H1 (cell line): ENCODE data around the gene RMRP. TPM values are rescaled to one million over a fixed set of nuclear protein-coding genes. Genes with fewer than 3 reads are reported as not detected.

ENCODE experiments used
- CTCF ChIA-PET: fragments of 300-600 bp; sonication (Branson Sonifier 250); formaldehyde crosslinking; loops from one replicate; lab custom pipeline; 2021; ENCODE audit not compliant: partially characterized antibody; lab: Charles Lee
- POLR2A ChIA-PET: fragments of 300-600 bp; sonication (Branson Sonifier 250); formaldehyde crosslinking; loops from one replicate; lab custom pipeline; 2021; ENCODE audit warnings: inconsistent platforms; ENCODE audit not compliant: partially characterized antibody; lab: Charles Lee
- DNase-seq, 2 experiments: peaks; one replicate each; pipeline versions ENCODE4 v3.0.0 to v3.0.0-alpha.2; 2010 to 2022; ENCODE audit warnings: low spot score in 2 of 2, low read depth in 1 of 2, mixed read lengths in 1 of 2
- FAIRE-seq: peaks from 2 replicates; lab custom pipeline; 2011; peaks lifted over from hg19 to GRCh38; lab: Jason Lieb, UNC
- H2AFZ ChIP-seq: 2 replicates; pipeline ENCODE4 v1.8.1; 2012; ENCODE audit warnings: low read length, inconsistent platforms
- H2AK5ac ChIP-seq: 2 replicates; pipeline ENCODE4 v1.6.1; 2013; ENCODE audit warnings: low read depth, low read length
- H2BK120ac ChIP-seq: replicated peaks from 2 replicates; pipeline ENCODE3; 2013; ENCODE audit warnings: low read depth, low read length, inconsistent platforms
- H2BK12ac ChIP-seq: 2 replicates; pipeline ENCODE4 v1.6.1; 2013; ENCODE audit warnings: low read depth, low read length
- H2BK15ac ChIP-seq: 2 replicates; pipeline ENCODE4 v1.6.1; 2013; ENCODE audit warnings: low read length
- H2BK20ac ChIP-seq: 2 replicates; pipeline ENCODE4 v1.6.1; 2013; ENCODE audit warnings: low read length
- H2BK5ac ChIP-seq: 2 replicates; pipeline ENCODE4 v1.6.1; 2013; ENCODE audit warnings: low read depth, low read length
- H3K14ac ChIP-seq: 2 replicates; pipeline ENCODE4 v1.6.1; 2013; ENCODE audit warnings: inconsistent platforms; ENCODE audit not compliant: insufficient read length
- H3K18ac ChIP-seq: 2 replicates; pipeline ENCODE4 v1.6.1; 2013; ENCODE audit warnings: low read length; ENCODE audit errors: extremely low read depth
- H3K23ac ChIP-seq: 2 replicates; pipeline ENCODE4 v1.6.1; 2013; ENCODE audit warnings: inconsistent platforms; ENCODE audit not compliant: insufficient read length
- H3K23me2 ChIP-seq: 2 replicates; pipeline ENCODE4 v1.6.1; 2013; ENCODE audit warnings: low read depth, low read length
- H3K27ac ChIP-seq: 2 replicates; pipeline ENCODE4 v1.6.1; 2011; ENCODE audit warnings: low read depth, low read length, inconsistent platforms
- H3K27me3 ChIP-seq, 4 experiments: replicated peaks in 1 of 4; 1 replicate in 1 of 4; 2 replicates in 3 of 4; pipeline versions ENCODE4 v1.6.1 to v1.8.1; 2011 to 2013; ENCODE audit warnings: low read length in 3 of 4, mild to moderate bottlenecking in 3 of 4, inconsistent platforms in 2 of 4, mixed read lengths in 2 of 4, moderate library complexity in 1 of 4; ENCODE audit not compliant: control insufficient read depth in 3 of 4, insufficient read depth in 3 of 4; ENCODE audit errors: extremely low read depth in 1 of 4
- H3K36me3 ChIP-seq, 4 experiments: 2 replicates each; pipeline versions ENCODE4 v1.6.1 to v1.8.1; 2011 to 2013; ENCODE audit warnings: mild to moderate bottlenecking in 4 of 4, low read length in 3 of 4, moderate library complexity in 2 of 4, control low read depth in 1 of 4, inconsistent platforms in 1 of 4; ENCODE audit not compliant: insufficient read depth in 4 of 4, control insufficient read depth in 2 of 4
- H3K4ac ChIP-seq: replicated peaks from 2 replicates; pipeline ENCODE3; 2013; ENCODE audit warnings: low read length, low read depth, mixed read lengths, inconsistent platforms; ENCODE audit not compliant: insufficient read length
- H3K4me1 ChIP-seq, 4 experiments: replicated peaks in 1 of 4; 1 replicate in 1 of 4; 2 replicates in 3 of 4; pipeline versions ENCODE4 v1.6.1 to v1.8.1; 2011 to 2013; ENCODE audit warnings: low read length in 3 of 4, inconsistent platforms in 2 of 4, mixed read lengths in 1 of 4; ENCODE audit not compliant: insufficient read depth in 4 of 4, control insufficient read depth in 3 of 4
- H3K4me2 ChIP-seq, 2 experiments: 2 replicates each; pipeline versions ENCODE4 v1.6.1 to v1.8.1; 2011 to 2013; ENCODE audit warnings: low read depth in 2 of 2, low read length in 2 of 2, control low read depth in 1 of 2, inconsistent platforms in 1 of 2, mild to moderate bottlenecking in 1 of 2; ENCODE audit not compliant: insufficient read depth in 1 of 2
- H3K4me3 ChIP-seq, 4 experiments: fragments of 200-600, 300-600 bp in 1 of 4; sonication (generic), shearing (Covaris generic), sonication (Bioruptor Twin) in 1 of 4; 2 replicates each; pipeline versions ENCODE4 v1.5.1 to v1.8.1; 2011 to 2016; ENCODE audit warnings: low read length in 4 of 4, low read depth in 3 of 4, control low read depth in 2 of 4, inconsistent platforms in 2 of 4, mild to moderate bottlenecking in 2 of 4, mixed read lengths in 1 of 4, moderate library complexity in 1 of 4; ENCODE audit not compliant: insufficient read depth in 2 of 4; ENCODE audit errors: extremely low read depth in 1 of 4
- H3K56ac ChIP-seq: replicated peaks from 2 replicates; pipeline ENCODE3; 2013; ENCODE audit warnings: low read depth, mild to moderate bottlenecking, mixed read lengths, low read length, inconsistent platforms; ENCODE audit not compliant: insufficient read length
- H3K79me1 ChIP-seq: 2 replicates; pipeline ENCODE4 v1.6.1; 2013; ENCODE audit warnings: low read depth, low read length, control low read depth
- H3K79me2 ChIP-seq, 2 experiments: 2 replicates each; pipeline versions ENCODE4 v1.6.1 to v1.8.1; 2012 to 2013; ENCODE audit warnings: low read length in 2 of 2, mild to moderate bottlenecking in 2 of 2, inconsistent platforms in 1 of 2; ENCODE audit not compliant: insufficient read depth in 2 of 2, control insufficient read depth in 1 of 2
- H3K9ac ChIP-seq, 4 experiments: replicated peaks in 1 of 4; 1 replicate in 1 of 4; 2 replicates in 3 of 4; pipeline versions ENCODE4 v1.6.1 to v1.8.1; 2011 to 2013; ENCODE audit warnings: low read depth in 3 of 4, low read length in 3 of 4, control low read depth in 2 of 4, mild to moderate bottlenecking in 2 of 4, moderate library complexity in 2 of 4, inconsistent platforms in 1 of 4; ENCODE audit errors: extremely low read depth in 1 of 4
- H3K9me3 ChIP-seq, 2 experiments: 2 replicates each; pipeline versions ENCODE4 v1.6.1 to v1.8.1; 2012 to 2013; ENCODE audit warnings: mild to moderate bottlenecking in 2 of 2, moderate library complexity in 2 of 2, control low read depth in 1 of 2, inconsistent platforms in 1 of 2, low read depth in 1 of 2, low read length in 1 of 2, mixed read lengths in 1 of 2; ENCODE audit not compliant: insufficient read depth in 2 of 2
- H4K20me1 ChIP-seq, 2 experiments: replicated peaks in 1 of 2; 2 replicates each; pipeline versions ENCODE3 to v1.8.1; 2011 to 2013; ENCODE audit warnings: inconsistent platforms in 2 of 2, low read length in 2 of 2, mild to moderate bottlenecking in 1 of 2; ENCODE audit not compliant: insufficient read depth in 2 of 2, control insufficient read depth in 1 of 2
- H4K5ac ChIP-seq: 2 replicates; pipeline ENCODE4 v1.6.1; 2013; ENCODE audit warnings: low read length, low read depth, mixed read lengths, inconsistent platforms; ENCODE audit not compliant: insufficient read length
- H4K8ac ChIP-seq: 2 replicates; pipeline ENCODE4 v1.8.0; 2013; ENCODE audit warnings: mild to moderate bottlenecking, moderate library complexity, low read length, inconsistent platforms; ENCODE audit not compliant: insufficient read depth; ENCODE audit errors: extremely low read depth
- H4K91ac ChIP-seq: replicated peaks from 2 replicates; pipeline ENCODE3; 2013; ENCODE audit warnings: low read length, mixed read lengths, inconsistent platforms; ENCODE audit not compliant: insufficient read length
- CHD2 ChIP-seq: IDR thresholded peaks from 2 replicates; pipeline ENCODE4 v1.6.1; 2012; ENCODE audit warnings: low read length, improper control_type of control experiment
- KDM4A ChIP-seq: IDR thresholded peaks from one replicate; pipeline ENCODE4 v1.7.1; 2012; ENCODE audit warnings: low read depth, mild to moderate bottlenecking, moderate library complexity, low read length, inconsistent platforms; ENCODE audit not compliant: severe bottlenecking
- whole genome bisulfite sequencing, 2 experiments: shearing (Covaris generic) in 1 of 2; methylation state at CpG; one replicate each; pipeline versions ENCODE4 v1.1.6 to v1.1.7; 2013 to 2015; ENCODE audit warnings: low lambda C conversion rate in 2 of 2, mixed read lengths in 2 of 2, inconsistent platforms in 1 of 2, low coverage in 1 of 2, missing lambda C conversion rate in 1 of 2; ENCODE audit not compliant: insufficient replicate concordance in 2 of 2, insufficient coverage in 1 of 2, insufficient read length in 1 of 2; ENCODE audit errors: extremely low coverage in 1 of 2, missing lambda C conversion rate in 1 of 2; 5-methylcytosine and 5-hydroxymethylcytosine counted together
- polyA plus RNA-seq, 7 experiments: library from polyadenylated mRNA; depleted of rRNA in 3 of 7; stranded (reverse) in 5 of 7; unstranded in 2 of 7; fragments of >200 nt in 5 of 7; fragments of 200-250 nt in 2 of 7; gene quantifications; 1 replicate in 5 of 7; 2 replicates in 1 of 7; 4 replicates in 1 of 7; pipeline versions ENCODE4 v1.2.1 to v1.2.3, GENCODE V29; 2011 to 2013; ENCODE audit warnings: missing spikeins in 2 of 7, mixed read lengths in 2 of 7
- total RNA-seq: library from RNA; stranded (reverse); fragmentation: NEBNext Ultra II Directional; extraction: Animal tissue kit (Norgen Biotek cat#: 25700); gene quantifications from 2 replicates; pipeline ENCODE4 v1.2.1, GENCODE V29; 2021

Gene RMRP
- total and polyA plus RNA-seq, 2 of the 8 experiments (the other 6 are each of a cell fraction or from before 2014, with no cell fraction given) = 169 to 14,987 TPM

DNA sequence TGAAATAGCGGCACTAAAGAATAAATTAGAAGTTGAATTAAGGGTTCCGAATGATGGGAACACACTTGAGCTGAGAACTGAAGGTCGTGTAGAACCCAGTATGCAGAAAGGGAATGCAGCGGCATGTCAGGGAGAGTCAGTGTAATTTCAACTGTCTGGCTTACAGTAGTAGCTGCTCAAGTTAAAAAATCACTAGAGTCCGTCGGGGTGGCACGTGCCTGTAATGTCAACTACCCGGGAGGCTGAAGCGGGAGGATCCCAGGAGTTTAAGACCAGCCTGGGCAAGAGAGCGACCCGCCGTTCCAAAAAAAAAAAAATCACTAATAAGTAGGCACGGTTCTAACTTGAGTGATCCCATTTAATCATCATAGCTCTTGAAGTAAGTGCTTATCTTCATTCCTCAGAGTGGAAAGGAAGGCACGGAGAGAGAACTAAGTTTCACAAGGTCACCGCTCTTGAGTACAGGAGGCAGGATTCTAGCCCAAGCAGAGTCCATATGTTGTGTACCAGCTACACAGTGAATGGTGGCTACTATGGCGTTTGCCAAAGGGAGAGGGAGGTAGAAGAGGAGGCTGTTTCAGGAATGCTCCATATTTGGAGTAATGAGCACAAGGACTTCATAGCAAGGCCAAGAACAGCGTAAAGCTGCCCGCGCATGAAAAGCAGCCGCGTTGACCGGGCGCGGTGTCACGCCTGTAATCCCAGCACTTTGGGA lies 831 bp downstream of the RMRP start:
- Histone ChIP-seq H2BK15ac (peak overlapping the region; percentile 10), H2BK120ac (no peak overlapping the region), H3K4ac (peak overlapping the region; percentile 57), H3K56ac (no peak overlapping the region), H3K4me3 (peak overlapping the region; percentile 48 to 92 (median 76)), H2BK20ac (no peak overlapping the region), H3K9me3 (no peaks in the 10 kb centered on the region), H2BK5ac (no peak overlapping the region), H3K27ac (0 out of 2 replicates have a peak overlapping the region, but pooled peaks have one; percentile 99), H3K79me2 (no peaks in the 10 kb centered on the region), H4K8ac (peak overlapping the region; percentile 39; the same call in 1 of the 2 replicates), H3K23me2 (peaks cover 10% of the 10 kb centered on the region), H2BK12ac (peak overlapping the region; percentile 10), H4K91ac (peak overlapping the region; percentile 0), H3K4me1 (peaks cover 0 to 2% (median 0%) of the 10 kb centered on the region in 4 experiments; a peak in 4 of 7 replicates), H3K4me2 (peak overlapping the region; percentile 77 to 92), H4K5ac (no peak overlapping the region), H3K27me3 (peaks cover 0 to 7% (median 0%) of the 10 kb centered on the region in 4 experiments; a peak in 1 of 7 replicates), H3K9ac (peak overlapping the region in 3 of 4 experiments; percentile 63 to 90 (median 88); a peak in 6 of 7 replicates), H2AK5ac (no peak overlapping the region), H2AFZ (peak overlapping the region; percentile 96), H3K79me1 (peaks cover 1% of the 10 kb centered on the region; the same call in 1 of the 2 replicates), H3K36me3 (peaks cover 5 to 18% (median 6%) of the 10 kb centered on the region in 4 experiments), H3K14ac (no peak overlapping the region), H4K20me1 (peaks cover 2 to 5% of the 10 kb centered on the region in 2 experiments), H3K23ac (no peak overlapping the region), H3K18ac (peak overlapping the region; percentile 64)
- TF ChIP-seq KDM4A (peak; percentile 56), CHD2 (no peak)
- ChIA-PET POLR2A (interaction anchor here (0.8 to 7.9 kb wide), 21 partner anchors 9 to 585 kb away, joined by 3 to 84 read pairs (median 4); partner anchors contain the start of genes CA9, CREB3, TLN1 and TPM2), CTCF (interaction anchor here (0.6 to 15.9 kb wide), 26 partner anchors 9 to 496 kb away, joined by 3 to 347 read pairs (median 4); partner anchors contain the start of genes CA9, CREB3, SIT1 and SPAG8)
- FAIRE-seq = no peak
- DNase-seq = no peak
- WGBS, 2 experiments = 46% methylated on average over 25 of the region's 25 CpGs; no CpG with 5 or more reads in 1 of the 2 experiments
